Chondrocyte (in vitro differentiated cells): ENCODE data around the gene CFAP299. TPM values are rescaled to one million over a fixed set of nuclear protein-coding genes. Genes with fewer than 3 reads are reported as not detected.

Experiments used
- DNase-seq: peaks from one replicate; pipeline ENCODE4 v3.0.0; 2021; ENCODE audit warnings: mixed read lengths, low spot score
- H3K27ac Mint-ChIP-seq: one replicate; pipeline ENCODE4 v1.8.0; 2021; ENCODE audit warnings: mild to moderate bottlenecking, moderate library complexity, mixed read lengths; ENCODE audit not compliant: unreplicated experiment
- H3K27me3 Mint-ChIP-seq: 2 replicates; pipeline ENCODE4 v1.8.0; 2021; ENCODE audit warnings: low read depth, mixed read lengths
- H3K36me3 Mint-ChIP-seq: 2 replicates; pipeline ENCODE4 v1.8.0; 2021; ENCODE audit warnings: low read depth, mixed read lengths
- H3K4me1 Mint-ChIP-seq: 2 replicates; pipeline ENCODE4 v1.8.0; 2021; ENCODE audit warnings: low read depth, mild to moderate bottlenecking, mixed read lengths
- H3K4me3 Mint-ChIP-seq: one replicate; pipeline ENCODE4 v1.8.0; 2021; ENCODE audit warnings: mild to moderate bottlenecking, moderate library complexity, mixed read lengths; ENCODE audit not compliant: unreplicated experiment
- H3K9me3 Mint-ChIP-seq: 2 replicates; pipeline ENCODE4 v1.8.0; 2021; ENCODE audit warnings: low read depth, mixed read lengths
- total RNA-seq: library from RNA; stranded (reverse); gene quantifications from 3 replicates; pipeline ENCODE4 v1.2.1, GENCODE V29; 2021
- TF ChIP-seq, protein P1 (sequence below): fragments of 200-600 bp; sonication (generic); IDR thresholded peaks from 2 replicates; pipeline ENCODE4 v1.5.0; 2021; ENCODE audit warnings: antibody characterized with exemption, mild to moderate bottlenecking, moderate library complexity

Gene CFAP299
- total RNA-seq, 1 donor from 2014 or later, result 0.52 TPM

DNA sequence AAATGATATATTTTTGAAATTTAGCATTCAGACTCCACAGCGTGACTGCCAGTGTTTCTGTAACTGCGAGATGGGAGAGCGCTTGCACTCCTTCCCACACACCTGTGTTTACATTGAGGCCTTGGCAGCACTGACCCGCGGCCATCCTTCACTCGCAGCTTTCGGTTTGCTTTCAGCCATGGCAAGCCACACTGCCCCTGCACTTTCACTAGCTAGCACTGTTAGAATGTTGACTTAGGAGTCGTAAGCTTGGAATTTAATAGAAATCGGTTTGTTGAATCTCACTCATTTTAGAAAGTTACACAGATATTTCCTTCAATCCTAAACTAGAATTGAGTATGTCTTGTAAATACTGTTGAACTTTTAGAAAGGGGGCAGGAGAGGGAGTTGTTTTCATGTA lies 136.2 kb downstream of the CFAP299 start:
- Mint-ChIP-seq H3K27me3 (peaks cover 18% of the 10 kb centered on the region), H3K36me3 (no peaks in the 10 kb centered on the region), H3K4me3 (no peak overlapping the region), H3K27ac (no peak overlapping the region), H3K4me1 (no peaks in the 10 kb centered on the region), H3K9me3 (no peaks in the 10 kb centered on the region)
- DNase-seq, result no peak
- TF ChIP-seq, protein P1, sequence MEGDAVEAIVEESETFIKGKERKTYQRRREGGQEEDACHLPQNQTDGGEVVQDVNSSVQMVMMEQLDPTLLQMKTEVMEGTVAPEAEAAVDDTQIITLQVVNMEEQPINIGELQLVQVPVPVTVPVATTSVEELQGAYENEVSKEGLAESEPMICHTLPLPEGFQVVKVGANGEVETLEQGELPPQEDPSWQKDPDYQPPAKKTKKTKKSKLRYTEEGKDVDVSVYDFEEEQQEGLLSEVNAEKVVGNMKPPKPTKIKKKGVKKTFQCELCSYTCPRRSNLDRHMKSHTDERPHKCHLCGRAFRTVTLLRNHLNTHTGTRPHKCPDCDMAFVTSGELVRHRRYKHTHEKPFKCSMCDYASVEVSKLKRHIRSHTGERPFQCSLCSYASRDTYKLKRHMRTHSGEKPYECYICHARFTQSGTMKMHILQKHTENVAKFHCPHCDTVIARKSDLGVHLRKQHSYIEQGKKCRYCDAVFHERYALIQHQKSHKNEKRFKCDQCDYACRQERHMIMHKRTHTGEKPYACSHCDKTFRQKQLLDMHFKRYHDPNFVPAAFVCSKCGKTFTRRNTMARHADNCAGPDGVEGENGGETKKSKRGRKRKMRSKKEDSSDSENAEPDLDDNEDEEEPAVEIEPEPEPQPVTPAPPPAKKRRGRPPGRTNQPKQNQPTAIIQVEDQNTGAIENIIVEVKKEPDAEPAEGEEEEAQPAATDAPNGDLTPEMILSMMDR, result no peak

DNA sequence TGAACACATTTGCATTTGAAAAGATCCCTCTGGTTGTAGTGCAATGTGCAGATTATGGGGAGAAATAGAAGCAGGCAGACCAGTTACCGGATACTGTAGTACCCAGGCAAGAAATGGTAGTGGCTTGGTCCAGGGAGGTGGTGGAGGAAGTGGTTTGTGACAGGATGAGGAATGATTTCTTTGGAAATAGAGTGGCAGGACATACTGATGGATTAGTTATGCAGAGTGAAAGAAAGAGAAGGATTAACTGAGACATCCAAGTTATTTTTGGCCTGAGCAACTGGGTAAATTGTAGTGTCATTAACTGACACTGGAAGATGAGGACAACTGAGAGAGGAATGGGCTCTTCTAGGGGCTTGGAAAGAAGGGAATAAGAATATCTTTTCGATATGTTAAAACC lies 139.7 kb downstream of the CFAP299 start:
- Mint-ChIP-seq H3K36me3 (no peaks in the 10 kb centered on the region), H3K4me3 (no peak overlapping the region), H3K4me1 (no peaks in the 10 kb centered on the region), H3K27me3 (peaks cover 19% of the 10 kb centered on the region), H3K27ac (no peak overlapping the region), H3K9me3 (no peaks in the 10 kb centered on the region)
- no peak for DNase-seq
- TF ChIP-seq, protein P1, result no peak

DNA sequence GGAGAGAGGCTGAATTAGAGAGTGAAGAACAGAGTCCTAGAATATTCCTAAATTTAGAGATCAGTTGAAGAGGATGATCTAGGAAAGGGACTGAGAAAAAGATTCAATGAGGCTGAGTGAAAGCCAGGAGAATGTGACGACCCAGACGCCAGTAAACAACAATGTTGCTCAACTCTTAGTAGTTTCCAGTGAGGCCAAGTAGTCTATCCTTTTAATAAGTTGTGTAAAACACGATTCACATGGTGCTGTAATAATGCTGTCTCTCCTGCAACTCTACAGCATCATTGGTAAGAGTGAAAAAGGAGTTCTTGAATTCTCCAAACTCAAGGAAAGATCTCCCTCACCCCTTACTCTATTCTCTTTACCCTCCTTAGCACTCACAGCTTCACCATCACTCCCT lies 140.3 kb downstream of the CFAP299 start:
- DNase-seq, result no peak
- Mint-ChIP-seq H3K36me3 (no peaks in the 10 kb centered on the region), H3K27me3 (peaks cover 17% of the 10 kb centered on the region), H3K4me3 (no peak overlapping the region), H3K4me1 (no peaks in the 10 kb centered on the region), H3K9me3 (no peaks in the 10 kb centered on the region), H3K27ac (no peak overlapping the region)
- TF ChIP-seq, protein P1, result no peak

DNA sequence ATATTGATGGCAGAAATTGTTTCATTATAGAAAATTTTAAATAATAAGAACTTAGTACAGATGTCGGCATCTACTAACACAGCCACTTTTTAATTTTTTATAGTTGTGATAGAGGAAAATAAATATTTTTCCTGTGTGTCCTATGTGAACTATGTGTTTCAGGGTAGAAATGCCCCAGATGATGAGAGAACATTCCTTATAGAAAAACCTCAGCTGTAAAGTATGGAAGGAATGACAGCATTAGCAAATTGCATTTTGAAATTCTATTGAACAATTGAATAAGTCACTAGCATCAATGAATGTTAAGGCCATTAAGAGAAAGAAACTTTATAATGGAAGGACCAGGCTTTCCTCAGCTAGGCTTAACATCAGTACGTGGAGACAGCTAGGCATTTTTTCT lies 149.2 kb downstream of the CFAP299 start:
- Mint-ChIP-seq H3K27ac (no peak overlapping the region), H3K9me3 (no peaks in the 10 kb centered on the region), H3K4me1 (no peaks in the 10 kb centered on the region), H3K27me3 (peaks cover 17% of the 10 kb centered on the region), H3K36me3 (no peaks in the 10 kb centered on the region), H3K4me3 (no peak overlapping the region)
- TF ChIP-seq, protein P1, result no peak
- DNase-seq, result no peak

DNA sequence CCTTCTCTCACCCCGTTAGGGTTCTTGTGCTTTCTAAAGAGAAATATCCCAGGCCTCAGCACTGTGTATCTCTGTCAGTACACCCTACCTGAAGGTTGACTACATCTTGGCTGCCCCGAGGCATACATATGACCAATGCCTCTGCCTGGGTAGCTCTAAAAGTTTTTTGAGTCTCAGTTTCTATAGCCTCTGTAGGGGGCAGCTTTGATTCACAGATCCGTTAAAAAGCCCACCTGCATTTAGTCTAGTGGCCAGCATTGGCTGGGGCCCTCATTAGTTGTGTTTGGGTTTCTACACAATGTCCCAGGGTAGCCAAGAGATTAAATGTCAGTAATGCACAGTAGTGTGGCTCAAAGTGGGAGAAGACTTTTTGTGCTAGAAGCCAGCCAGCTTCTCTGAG lies 151.1 kb downstream of the CFAP299 start:
- H3K27me3 Mint-ChIP-seq, result peaks cover 17% of the 10 kb centered on the region
- DNase-seq, result no peak
- H3K4me3 Mint-ChIP-seq, result no peak overlapping the region
- no peaks in the 10 kb centered on the region for H3K9me3 Mint-ChIP-seq
- no peaks in the 10 kb centered on the region for H3K4me1 Mint-ChIP-seq
- H3K27ac Mint-ChIP-seq, result no peak overlapping the region
- H3K36me3 Mint-ChIP-seq, result no peaks in the 10 kb centered on the region
- TF ChIP-seq, protein P1, result no peak
